ENCODE measurements around the gene FREY1.
A peak's percentile ranks its signal among the peaks of the same experiment; 100 is the strongest.

Gene FREY1

GRCh38 chr11:45921561-45922424 lies 14.7 kb upstream of the FREY1 start:
- Histone ChIP-seq H3K27ac (ENCODE audit: insufficient read depth, low read depth, low read length, poor library complexity, severe bottlenecking) (no peak overlapping the region), H3K9me3 (ENCODE audit: control insufficient read depth, low read length) (no peaks in the 10 kb centered on the region), H3K27me3 (ENCODE audit: control insufficient read depth, insufficient read depth, low read length, poor library complexity, severe bottlenecking) (peaks cover 36% of the 10 kb centered on the region), H3K4me3 (ENCODE audit: insufficient read depth, low read depth, low read length) (peak overlapping the region; percentile 47), H3K36me3 (ENCODE audit: control insufficient read depth, insufficient read depth, low read length) (no peaks in the 10 kb centered on the region), H3K4me1 (ENCODE audit: control insufficient read depth, insufficient read depth, low read length) (peaks cover 28% of the 10 kb centered on the region)
- 3% methylated on average over 54 of the region's 54 CpGs for WGBS, 2 experiments

- Histone ChIP-seq H3K27me3 (ENCODE audit: control insufficient read depth, insufficient read depth, low read length, poor library complexity, severe bottlenecking) (peaks cover 36% of the 10 kb centered on the region), H3K4me1 (ENCODE audit: control insufficient read depth, insufficient read depth, low read length) (peaks cover 28% of the 10 kb centered on the region), H3K36me3 (ENCODE audit: control insufficient read depth, insufficient read depth, low read length) (no peaks in the 10 kb centered on the region), H3K4me3 (ENCODE audit: insufficient read depth, low read depth, low read length) (no peak overlapping the region), H3K9me3 (ENCODE audit: control insufficient read depth, low read length) (no peaks in the 10 kb centered on the region), H3K27ac (ENCODE audit: insufficient read depth, low read depth, low read length, poor library complexity, severe bottlenecking) (no peak overlapping the region)
- WGBS, 2 experiments = 79 to 80% methylated on average over 6 of the region's 6 CpGs
Measured at GRCh38 chr11:45920531-45921477, 13.7 kb upstream of the FREY1 start.

- H3K9me3 ChIP-seq (ENCODE audit: control insufficient read depth, low read length) = no peaks in the 10 kb centered on the region
- H3K27ac ChIP-seq (ENCODE audit: insufficient read depth, low read depth, low read length, poor library complexity, severe bottlenecking) = peak overlapping the region; percentile 58
- 65 to 67% methylated on average over 13 of the region's 13 CpGs for WGBS, 2 experiments
- H3K36me3 ChIP-seq (ENCODE audit: control insufficient read depth, insufficient read depth, low read length) = no peaks in the 10 kb centered on the region
- H3K4me1 ChIP-seq (ENCODE audit: control insufficient read depth, insufficient read depth, low read length) = peaks cover 28% of the 10 kb centered on the region
- H3K27me3 ChIP-seq (ENCODE audit: control insufficient read depth, insufficient read depth, low read length, poor library complexity, severe bottlenecking) = peaks cover 36% of the 10 kb centered on the region
- H3K4me3 ChIP-seq (ENCODE audit: insufficient read depth, low read depth, low read length) = no peak overlapping the region
Measured at GRCh38 chr11:45919806-45920530, 12.9 kb upstream of the FREY1 start.

GRCh38 chr11:45918962-45919675 lies 12.0 kb upstream of the FREY1 start:
- no peaks in the 10 kb centered on the region for H3K36me3 ChIP-seq (ENCODE audit: control insufficient read depth, insufficient read depth, low read length)
- peak overlapping the region; percentile 99 for H3K4me3 ChIP-seq (ENCODE audit: insufficient read depth, low read depth, low read length)
- H3K27me3 ChIP-seq (ENCODE audit: control insufficient read depth, insufficient read depth, low read length, poor library complexity, severe bottlenecking) = peaks cover 33% of the 10 kb centered on the region
- H3K27ac ChIP-seq (ENCODE audit: insufficient read depth, low read depth, low read length, poor library complexity, severe bottlenecking) = no peak overlapping the region
- 78 to 79% methylated on average over 6 to 7 of the region's 7 CpGs for WGBS, 2 experiments
- H3K4me1 ChIP-seq (ENCODE audit: control insufficient read depth, insufficient read depth, low read length) = peaks cover 28% of the 10 kb centered on the region
- no peaks in the 10 kb centered on the region for H3K9me3 ChIP-seq (ENCODE audit: control insufficient read depth, low read length)

GRCh38 chr11:45918331-45918941 lies 11.4 kb upstream of the FREY1 start:
- peaks cover 26% of the 10 kb centered on the region for H3K27me3 ChIP-seq (ENCODE audit: control insufficient read depth, insufficient read depth, low read length, poor library complexity, severe bottlenecking)
- H3K4me1 ChIP-seq (ENCODE audit: control insufficient read depth, insufficient read depth, low read length) = peaks cover 28% of the 10 kb centered on the region
- peak overlapping the region; percentile 11 for H3K27ac ChIP-seq (ENCODE audit: insufficient read depth, low read depth, low read length, poor library complexity, severe bottlenecking)
- WGBS, 2 experiments = 0 to 1% methylated on average over 37 to 38 of the region's 38 CpGs
- H3K4me3 ChIP-seq (ENCODE audit: insufficient read depth, low read depth, low read length) = peak overlapping the region; percentile 99
- peaks cover 5% of the 10 kb centered on the region for H3K36me3 ChIP-seq (ENCODE audit: control insufficient read depth, insufficient read depth, low read length)
- H3K9me3 ChIP-seq (ENCODE audit: control insufficient read depth, low read length) = no peaks in the 10 kb centered on the region

GRCh38 chr11:45917623-45918330 lies 10.7 kb upstream of the FREY1 start, which contains the start of gene PEX16:
TSS of gene PEX16 (minus strand) at chr11:45917877. CDS start at chr11:45917811, 66 bp downstream.
- 0 to 1% methylated on average over 45 of the region's 45 CpGs for WGBS, 2 experiments
- H3K4me3 ChIP-seq (ENCODE audit: insufficient read depth, low read depth, low read length) = peak within 1 kb of the TSS; percentile 99

GRCh38 chr11:45917286-45917622 lies 10.2 kb upstream of the FREY1 start:
- H3K27ac ChIP-seq (ENCODE audit: insufficient read depth, low read depth, low read length, poor library complexity, severe bottlenecking) = no peak overlapping the region
- H3K9me3 ChIP-seq (ENCODE audit: control insufficient read depth, low read length) = no peaks in the 10 kb centered on the region
- WGBS, 2 experiments = 8 to 12% methylated on average over 16 of the region's 16 CpGs
- H3K4me3 ChIP-seq (ENCODE audit: insufficient read depth, low read depth, low read length) = peak overlapping the region; percentile 99
- H3K27me3 ChIP-seq (ENCODE audit: control insufficient read depth, insufficient read depth, low read length, poor library complexity, severe bottlenecking) = peaks cover 14% of the 10 kb centered on the region
- peaks cover 28% of the 10 kb centered on the region for H3K4me1 ChIP-seq (ENCODE audit: control insufficient read depth, insufficient read depth, low read length)
- H3K36me3 ChIP-seq (ENCODE audit: control insufficient read depth, insufficient read depth, low read length) = peaks cover 11% of the 10 kb centered on the region

More at GRCh38 chr11:45917623-45918330, 10.7 kb upstream of the FREY1 start, which contains the start of gene PEX16:
- Histone ChIP-seq H3K27me3 (ENCODE audit: control insufficient read depth, insufficient read depth, low read length, poor library complexity, severe bottlenecking) (peaks cover 20% of the 10 kb centered on the region), H3K36me3 (ENCODE audit: control insufficient read depth, insufficient read depth, low read length) (peaks cover 11% of the 10 kb centered on the region), H3K9me3 (ENCODE audit: control insufficient read depth, low read length) (no peaks in the 10 kb centered on the region), H3K27ac (ENCODE audit: insufficient read depth, low read depth, low read length, poor library complexity, severe bottlenecking) (peak within 1 kb of the TSS; percentile 57), H3K4me1 (ENCODE audit: control insufficient read depth, insufficient read depth, low read length) (peaks cover 28% of the 10 kb centered on the region)

- H3K27me3 ChIP-seq (ENCODE audit: control insufficient read depth, insufficient read depth, low read length, poor library complexity, severe bottlenecking) = no peaks in the 10 kb centered on the region
- no peaks in the 10 kb centered on the region for H3K9me3 ChIP-seq (ENCODE audit: control insufficient read depth, low read length)
- peaks cover 10% of the 10 kb centered on the region for H3K4me1 ChIP-seq (ENCODE audit: control insufficient read depth, insufficient read depth, low read length)
- no peak overlapping the region for H3K4me3 ChIP-seq (ENCODE audit: insufficient read depth, low read depth, low read length)
- no peak overlapping the region for H3K27ac ChIP-seq (ENCODE audit: insufficient read depth, low read depth, low read length, poor library complexity, severe bottlenecking)
- 87 to 88% methylated on average over 13 of the region's 13 CpGs for WGBS, 2 experiments
- peaks cover 21% of the 10 kb centered on the region for H3K36me3 ChIP-seq (ENCODE audit: control insufficient read depth, insufficient read depth, low read length)
Measured at GRCh38 chr11:45915446-45915845, 8.4 kb upstream of the FREY1 start.

All from ectodermal cell (in vitro differentiated cells).